ENCODE measurements around the gene RAX.

The RAX gene

DNA sequence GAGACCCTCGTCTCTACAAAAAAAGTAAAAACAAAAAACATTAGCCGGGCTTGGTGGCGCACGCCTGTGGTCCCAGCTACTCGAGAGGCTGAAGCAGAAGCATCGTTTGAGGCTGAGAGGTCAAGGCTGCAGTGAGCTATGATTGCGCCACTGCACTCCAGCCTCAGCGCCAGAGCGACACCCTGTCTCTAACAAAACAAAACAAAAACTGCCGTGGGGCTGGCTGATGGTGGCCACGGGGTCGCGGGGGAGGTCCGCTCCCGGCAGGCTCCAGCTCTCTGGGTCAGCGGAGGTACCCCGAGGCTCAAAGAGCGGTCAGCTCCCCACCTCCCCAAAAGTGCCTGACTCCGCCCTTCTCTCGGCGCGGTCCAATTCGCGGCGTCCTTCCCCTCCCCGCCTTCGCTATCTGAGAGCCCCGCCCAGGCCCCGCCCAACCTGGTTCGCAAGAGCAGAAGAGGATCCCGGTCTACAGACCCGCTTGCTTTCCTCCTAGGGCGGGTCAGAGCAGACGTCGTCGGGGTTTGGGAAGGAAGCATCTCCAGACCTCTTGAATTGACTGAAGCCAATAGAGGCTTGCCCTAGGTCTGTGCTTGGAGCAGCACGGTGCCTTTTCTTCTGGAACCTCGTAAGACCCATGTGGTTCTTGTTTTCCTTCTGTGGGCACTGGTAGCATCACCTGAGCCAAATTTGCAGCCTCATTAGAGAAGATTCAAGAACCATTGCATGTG, 7.8 kb downstream of the RAX start:
- H3K4me2 ChIP-seq (ENCODE audit: low read length) = no peak overlapping the region
- TF ChIP-seq, protein P1, sequence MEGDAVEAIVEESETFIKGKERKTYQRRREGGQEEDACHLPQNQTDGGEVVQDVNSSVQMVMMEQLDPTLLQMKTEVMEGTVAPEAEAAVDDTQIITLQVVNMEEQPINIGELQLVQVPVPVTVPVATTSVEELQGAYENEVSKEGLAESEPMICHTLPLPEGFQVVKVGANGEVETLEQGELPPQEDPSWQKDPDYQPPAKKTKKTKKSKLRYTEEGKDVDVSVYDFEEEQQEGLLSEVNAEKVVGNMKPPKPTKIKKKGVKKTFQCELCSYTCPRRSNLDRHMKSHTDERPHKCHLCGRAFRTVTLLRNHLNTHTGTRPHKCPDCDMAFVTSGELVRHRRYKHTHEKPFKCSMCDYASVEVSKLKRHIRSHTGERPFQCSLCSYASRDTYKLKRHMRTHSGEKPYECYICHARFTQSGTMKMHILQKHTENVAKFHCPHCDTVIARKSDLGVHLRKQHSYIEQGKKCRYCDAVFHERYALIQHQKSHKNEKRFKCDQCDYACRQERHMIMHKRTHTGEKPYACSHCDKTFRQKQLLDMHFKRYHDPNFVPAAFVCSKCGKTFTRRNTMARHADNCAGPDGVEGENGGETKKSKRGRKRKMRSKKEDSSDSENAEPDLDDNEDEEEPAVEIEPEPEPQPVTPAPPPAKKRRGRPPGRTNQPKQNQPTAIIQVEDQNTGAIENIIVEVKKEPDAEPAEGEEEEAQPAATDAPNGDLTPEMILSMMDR (IDR thresholded peaks at IDR 0.05; ENCODE audit: low read depth, low read length, poor library complexity, severe bottlenecking) = no peak
- no peak for TF ChIP-seq EZH2phosphoT487 (IDR thresholded peaks at IDR 0.05; ENCODE audit: borderline replicate concordance, low read length)
- H3K27ac ChIP-seq (ENCODE audit: low read depth, low read length) = no peak overlapping the region
- no peaks in the 10 kb centered on the region for H3K79me2 ChIP-seq (ENCODE audit: control insufficient read depth, low read length)
- H3K4me1 ChIP-seq (ENCODE audit: control insufficient read depth, low read length) = no peaks in the 10 kb centered on the region
- no peaks in the 10 kb centered on the region for H3F3A ChIP-seq (ENCODE audit: control insufficient read depth, insufficient read depth)
- H3K9me3 ChIP-seq (ENCODE audit: control insufficient read depth, insufficient read depth, low read length) = no peaks in the 10 kb centered on the region
- H3K9me2 ChIP-seq (replicated peaks; ENCODE audit: control insufficient read depth, low read length) = no peaks in the 10 kb centered on the region
- H3K4me3 ChIP-seq (ENCODE audit: low read length) = no peak overlapping the region
- peaks cover 16% of the 10 kb centered on the region for H3K27me3 ChIP-seq (ENCODE audit: control insufficient read depth, low read length)
- H3K36me3 ChIP-seq (ENCODE audit: control insufficient read depth, low read length) = no peaks in the 10 kb centered on the region
- H4K20me1 ChIP-seq (ENCODE audit: control insufficient read depth, insufficient read depth, low read depth, low read length) = no peaks in the 10 kb centered on the region

DNA sequence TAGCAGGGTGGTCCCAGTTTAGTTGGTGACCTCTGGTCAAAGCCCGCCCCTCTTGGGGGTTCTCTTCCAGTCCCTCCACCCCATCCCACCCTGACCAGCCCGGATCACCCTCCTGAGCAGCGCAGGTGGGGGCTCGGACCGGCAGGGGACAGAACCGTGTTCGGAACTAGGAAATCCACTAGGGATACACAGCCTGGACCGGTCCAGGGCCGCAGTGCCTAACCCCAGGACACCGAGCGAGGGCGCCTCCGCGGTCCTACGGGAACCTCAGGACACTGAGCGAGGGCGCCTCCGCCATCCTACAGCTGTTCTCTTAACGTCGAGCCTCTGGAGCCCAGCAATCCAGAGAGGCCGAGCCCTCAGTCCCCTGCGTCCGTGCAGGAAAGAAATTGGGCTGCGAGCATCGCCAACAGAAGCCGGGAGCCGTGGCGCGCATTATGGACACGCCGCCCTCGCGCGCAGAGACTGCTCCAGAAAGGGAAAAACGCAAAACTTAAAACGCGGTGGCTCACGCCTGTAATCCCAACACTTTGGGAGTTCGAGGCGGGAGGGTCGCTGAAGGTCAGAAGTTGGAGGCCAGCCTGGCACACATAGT, 8.5 kb downstream of the RAX start:
- Histone ChIP-seq H3K9me3 (ENCODE audit: control insufficient read depth, insufficient read depth, low read length) (no peaks in the 10 kb centered on the region), H3K27ac (ENCODE audit: low read depth, low read length) (no peak overlapping the region), H3K9me2 (replicated peaks; ENCODE audit: control insufficient read depth, low read length) (no peaks in the 10 kb centered on the region), H3K4me1 (ENCODE audit: control insufficient read depth, low read length) (no peaks in the 10 kb centered on the region), H4K20me1 (ENCODE audit: control insufficient read depth, insufficient read depth, low read depth, low read length) (no peaks in the 10 kb centered on the region), H3K4me2 (ENCODE audit: low read length) (no peak overlapping the region), H3K4me3 (ENCODE audit: low read length) (no peak overlapping the region), H3F3A (ENCODE audit: control insufficient read depth, insufficient read depth) (no peaks in the 10 kb centered on the region), H3K79me2 (ENCODE audit: control insufficient read depth, low read length) (no peaks in the 10 kb centered on the region), H3K36me3 (ENCODE audit: control insufficient read depth, low read length) (no peaks in the 10 kb centered on the region), H3K27me3 (ENCODE audit: control insufficient read depth, low read length) (peaks cover 11% of the 10 kb centered on the region)
- no peak for TF ChIP-seq EZH2phosphoT487 (IDR thresholded peaks at IDR 0.05; ENCODE audit: borderline replicate concordance, low read length)
- TF ChIP-seq, protein P1 (IDR thresholded peaks at IDR 0.05; ENCODE audit: low read depth, low read length, poor library complexity, severe bottlenecking) = no peak

DNA sequence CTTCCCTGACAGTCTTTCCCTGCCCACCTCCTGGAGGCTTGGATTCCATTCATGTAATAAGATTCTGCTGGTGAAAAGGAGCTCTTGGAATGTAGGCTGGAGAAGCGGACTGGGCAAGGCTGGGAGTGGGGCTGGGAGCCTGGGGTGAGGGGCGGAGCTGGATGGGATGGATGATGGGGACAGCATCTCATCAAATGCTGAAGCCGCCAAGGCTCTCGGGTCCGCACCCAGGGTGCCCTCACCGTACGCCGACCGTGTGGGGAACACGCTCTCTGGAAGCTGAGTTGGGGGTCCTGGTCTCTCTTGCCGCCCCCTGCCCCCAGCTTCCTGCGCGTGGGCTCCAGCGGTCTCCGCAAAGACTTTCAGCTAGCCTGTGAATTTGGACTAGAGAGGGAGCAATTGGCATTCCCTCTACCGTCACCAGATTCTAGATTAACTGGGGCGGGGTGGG, 9.1 kb downstream of the RAX start:
- Histone ChIP-seq H3K36me3 (ENCODE audit: control insufficient read depth, low read length) (no peaks in the 10 kb centered on the region), H3K79me2 (ENCODE audit: control insufficient read depth, low read length) (no peaks in the 10 kb centered on the region), H3K9me2 (replicated peaks; ENCODE audit: control insufficient read depth, low read length) (no peaks in the 10 kb centered on the region), H3K27me3 (ENCODE audit: control insufficient read depth, low read length) (peaks cover 6% of the 10 kb centered on the region; the same call in 1 of the 2 replicates), H3F3A (ENCODE audit: control insufficient read depth, insufficient read depth) (no peaks in the 10 kb centered on the region), H3K4me1 (ENCODE audit: control insufficient read depth, low read length) (no peaks in the 10 kb centered on the region), H3K27ac (ENCODE audit: low read depth, low read length) (no peak overlapping the region), H4K20me1 (ENCODE audit: control insufficient read depth, insufficient read depth, low read depth, low read length) (no peaks in the 10 kb centered on the region), H3K9me3 (ENCODE audit: control insufficient read depth, insufficient read depth, low read length) (no peaks in the 10 kb centered on the region), H3K4me2 (ENCODE audit: low read length) (no peak overlapping the region), H3K4me3 (ENCODE audit: low read length) (no peak overlapping the region)
- TF ChIP-seq EZH2phosphoT487 (IDR thresholded peaks at IDR 0.05; ENCODE audit: borderline replicate concordance, low read length) = no peak
- TF ChIP-seq, protein P1 (IDR thresholded peaks at IDR 0.05; ENCODE audit: low read depth, low read length, poor library complexity, severe bottlenecking) = no peak

All from DOHH2 (cell line).